ENCODE data around the gene ATP8B3. TPM values are rescaled to one million over a fixed set of nuclear protein-coding genes. Genes with fewer than 3 reads are reported as not detected.

Gene ATP8B3
- total and polyA plus RNA-seq, 2 of the 13 experiments (the other 11 are each of a cell fraction or from before 2014, with no cell fraction given), result 2.6 to 5.9 TPM

- TF ChIP-seq BCLAF1 (IDR thresholded peaks at IDR 0.05), result no peak
- no peak for TF ChIP-seq SNAPC4 (CRISPR knock-in tag; IDR thresholded peaks at IDR 0.05)
- TF ChIP-seq AKAP8 (CRISPR knock-in tag; IDR thresholded peaks at IDR 0.05), result no peak
- TF ChIP-seq RFX3 (CRISPR knock-in tag; IDR thresholded peaks at IDR 0.05), result no peak
- no peak for TF ChIP-seq ZNF362 (CRISPR knock-in tag; IDR thresholded peaks at IDR 0.05; ENCODE audit: borderline replicate concordance)
- TF ChIP-seq ZNF562 (CRISPR knock-in tag; IDR thresholded peaks at IDR 0.05; ENCODE audit: borderline replicate concordance), result no peak
- TF ChIP-seq ATM (IDR thresholded peaks at IDR 0.05; ENCODE audit: borderline replicate concordance), result no peak
- no peak for TF ChIP-seq RORA (CRISPR knock-in tag; IDR thresholded peaks at IDR 0.05)
- no peak for TF ChIP-seq ATF6 (CRISPR knock-in tag; conservative IDR thresholded peaks at IDR 0.05)
- no peak for TF ChIP-seq ZNF691 (CRISPR knock-in tag; IDR thresholded peaks at IDR 0.05; ENCODE audit: borderline replicate concordance, low read depth)
- no peak for TF ChIP-seq ZNF331 (CRISPR knock-in tag; IDR thresholded peaks at IDR 0.05)
- no peak for TF ChIP-seq RFXANK (CRISPR knock-in tag; IDR thresholded peaks at IDR 0.05)
- TF ChIP-seq SKI (IDR thresholded peaks at IDR 0.05; ENCODE audit: partially characterized antibody), result no peak
- TF ChIP-seq ZNF75D (CRISPR knock-in tag; IDR thresholded peaks at IDR 0.05; ENCODE audit: borderline replicate concordance), result no peak
- TF ChIP-seq ZNF772 (CRISPR knock-in tag; IDR thresholded peaks at IDR 0.05), result no peak
- TF ChIP-seq ZNF879 (CRISPR knock-in tag; IDR thresholded peaks at IDR 0.05), result no peak
- TF ChIP-seq ATF7 (IDR thresholded peaks at IDR 0.05), result no peak
- no peak for TF ChIP-seq ATF7 (CRISPR knock-in tag; IDR thresholded peaks at IDR 0.05)
- no peak for TF ChIP-seq ZNF337 (CRISPR knock-in tag; IDR thresholded peaks at IDR 0.05; ENCODE audit: borderline replicate concordance, low read depth)
These were observed 35.8 kb upstream of the ATP8B3 start (continued) for GRCh38 chr19:1847684-1848398.
